ENCODE measurements around the gene PLXNC1.

Gene PLXNC1

GRCh38 chr12:94245631-94246383 lies 97.4 kb downstream of the PLXNC1 start:
- DNase-seq, result no peak

- no peak for DNase-seq
Observed at GRCh38 chr12:94247246-94247645, 98.9 kb downstream of the PLXNC1 start.

- DNase-seq, result no peak
Observed at GRCh38 chr12:94248582-94248981, 100.2 kb downstream of the PLXNC1 start.

GRCh38 chr12:94250130-94250529 lies 101.8 kb downstream of the PLXNC1 start:
- DNase-seq, result no peak

- no peak for DNase-seq
Observed at GRCh38 chr12:94254270-94254669, 105.9 kb downstream of the PLXNC1 start.

- no peak for DNase-seq
Observed at GRCh38 chr12:94255006-94255405, 106.6 kb downstream of the PLXNC1 start.

GRCh38 chr12:94255428-94255827 lies 107.1 kb downstream of the PLXNC1 start:
- no peak for DNase-seq

GRCh38 chr12:94258593-94258992 lies 110.2 kb downstream of the PLXNC1 start:
- no peak for DNase-seq

- DNase-seq, result no peak
Observed at GRCh38 chr12:94260017-94260416, 111.6 kb downstream of the PLXNC1 start.

GRCh38 chr12:94260717-94261116 lies 112.3 kb downstream of the PLXNC1 start:
- DNase-seq, result no peak

- no peak for DNase-seq
Observed at GRCh38 chr12:94261119-94261518, 112.7 kb downstream of the PLXNC1 start.

- DNase-seq, result no peak
Observed at GRCh38 chr12:94261786-94262185, 113.4 kb downstream of the PLXNC1 start.

- DNase-seq, result peak; percentile 81
Observed at GRCh38 chr12:94262228-94263010, 114.0 kb downstream of the PLXNC1 start.

- peak; percentile 60 for DNase-seq
Observed at GRCh38 chr12:94263011-94263811, 114.8 kb downstream of the PLXNC1 start.

- DNase-seq, result no peak
Observed at GRCh38 chr12:94263905-94264561, 115.7 kb downstream of the PLXNC1 start.

GRCh38 chr12:94264736-94265485 lies 116.5 kb downstream of the PLXNC1 start:
- no peak for DNase-seq

- no peak for DNase-seq
Observed at GRCh38 chr12:94265539-94265938, 117.2 kb downstream of the PLXNC1 start.

GRCh38 chr12:94265966-94266745 lies 117.8 kb downstream of the PLXNC1 start:
- DNase-seq, result no peak

GRCh38 chr12:94266796-94267536 lies 118.6 kb downstream of the PLXNC1 start:
- no peak for DNase-seq

- no peak for DNase-seq
Observed at GRCh38 chr12:94267537-94267872, 119.1 kb downstream of the PLXNC1 start.
